ENCODE results near the gene POU2F1. TPM values are rescaled to one million over a fixed set of nuclear protein-coding genes. Genes with fewer than 3 reads are reported as not detected.

POU2F1 gene
- total and polyA plus RNA-seq, 4 experiments from 2014 or later = 5.7 to 22.9 (median 14.4) TPM

GRCh38 chr1:167433884-167434283, 213.2 kb downstream of the POU2F1 start:
- no peak for DNase-seq
- Histone ChIP-seq H3K27me3 (ENCODE audit: insufficient read depth, low read length) (no peaks in the 10 kb centered on the region), H3K4me1 (ENCODE audit: insufficient read depth, low read length) (peaks cover 74% of the 10 kb centered on the region), H3K4me3 (ENCODE audit: low read length in 2 of 2) (no peak overlapping the region), H3K36me3 (ENCODE audit: insufficient read depth, low read length) (peaks cover 77% of the 10 kb centered on the region), H3K27ac (ENCODE audit: low read depth, low read length) (no peak overlapping the region), H3K9me3 (ENCODE audit: control insufficient read depth in 1 of 2, low read length in 2 of 2) (no peaks in the 10 kb centered on the region)
- Mint-ChIP-seq H3K27ac (peak overlapping the region; percentile 48 to 88 (median 67)), H3K36me3 (peaks cover 59 to 87% of the 10 kb centered on the region in 2 donors), H3K4me3 (peak overlapping the region in 2 of 8 donors; percentile 39 to 42), H3K27me3 (no peaks in the 10 kb centered on the region), H3K9me3 (peaks cover 0 to 2% (median 0%) of the 10 kb centered on the region in 8 donors), H3K4me1 (peaks cover 45 to 74% (median 56%) of the 10 kb centered on the region in 4 donors)
- intact Hi-C loops (cut with micrococcal nuclease) = no loop called here
- POLR2A ChIA-PET (ENCODE audit: partially characterized antibody) = interaction anchor here (1.5 to 2.9 kb wide), 4 partner anchors 14 to 210 kb away, joined by 3 to 8 read pairs (median 4); no protein-coding TSS in a partner anchor
- CTCF ChIA-PET (ENCODE audit: partially characterized antibody) = interaction anchor here (1.0 to 3.0 kb wide), 5 partner anchors 9 to 107 kb away, joined by 3 to 13 read pairs (median 3); no protein-coding TSS in a partner anchor

DNA sequence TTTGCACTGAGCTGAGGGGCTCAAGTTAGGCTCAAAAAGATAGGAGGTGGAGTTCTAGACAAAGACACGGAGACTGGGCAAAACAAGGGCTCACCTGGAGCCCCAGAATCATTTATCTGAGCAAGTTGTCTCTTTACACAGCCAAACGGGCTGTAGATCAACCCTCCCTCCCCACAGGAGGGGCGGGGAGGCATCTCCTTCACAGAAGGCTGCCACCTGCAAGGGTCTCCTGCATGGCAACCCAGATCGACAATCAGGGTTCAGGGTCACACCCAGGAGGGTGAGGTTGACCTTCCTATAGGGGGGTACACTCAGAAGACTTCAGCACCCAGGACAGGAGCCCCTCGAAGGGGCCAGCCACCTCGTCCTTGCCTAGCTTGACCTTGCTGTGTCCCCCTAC, 213.6 kb downstream of the POU2F1 start:
- Histone ChIP-seq H3K9me3 (ENCODE audit: control insufficient read depth in 1 of 2, low read length in 2 of 2) (no peaks in the 10 kb centered on the region), H3K27me3 (ENCODE audit: insufficient read depth, low read length) (no peaks in the 10 kb centered on the region), H3K4me3 (ENCODE audit: low read length in 2 of 2) (no peak overlapping the region), H3K27ac (ENCODE audit: low read depth, low read length) (no peak overlapping the region), H3K36me3 (ENCODE audit: insufficient read depth, low read length) (peaks cover 82% of the 10 kb centered on the region), H3K4me1 (ENCODE audit: insufficient read depth, low read length) (peaks cover 76% of the 10 kb centered on the region)
- intact Hi-C loops (cut with micrococcal nuclease) = no loop called here
- ChIA-PET POLR2A (ENCODE audit: partially characterized antibody) (interaction anchor here (1.5 to 2.9 kb wide), 2 partner anchors 13 to 16 kb away, joined by 4 to 8 read pairs; no protein-coding TSS in a partner anchor), CTCF (ENCODE audit: partially characterized antibody) (interaction anchor here (1.0 to 3.0 kb wide), 5 partner anchors 9 to 106 kb away, joined by 3 to 13 read pairs (median 3); no protein-coding TSS in a partner anchor)
- DNase-seq = no peak
- Mint-ChIP-seq H3K27me3 (no peaks in the 10 kb centered on the region), H3K27ac (peak overlapping the region in 6 of 7 donors; percentile 29 to 88 (median 65)), H3K4me3 (no peak overlapping the region), H3K36me3 (peaks cover 59 to 89% of the 10 kb centered on the region in 2 donors), H3K9me3 (peaks cover 0 to 2% (median 0%) of the 10 kb centered on the region in 8 donors), H3K4me1 (peaks cover 45 to 74% (median 56%) of the 10 kb centered on the region in 4 donors)

GRCh38 chr1:167435484-167435883, 214.8 kb downstream of the POU2F1 start:
- intact Hi-C loops (cut with micrococcal nuclease) = no loop called here
- peaks cover 91% of the 10 kb centered on the region for H3K36me3 ChIP-seq (ENCODE audit: insufficient read depth, low read length)
- Mint-ChIP-seq H3K9me3 (peaks cover 0 to 6% (median 0%) of the 10 kb centered on the region in 8 donors), H3K4me3 (peak overlapping the region in 1 of 8 donors; percentile 45), H3K4me1 (peaks cover 40 to 74% (median 55%) of the 10 kb centered on the region in 4 donors), H3K36me3 (peaks cover 62 to 89% of the 10 kb centered on the region in 2 donors), H3K27me3 (no peaks in the 10 kb centered on the region), H3K27ac (peak overlapping the region; percentile 65 to 94 (median 91))
- POLR2A ChIA-PET (ENCODE audit: partially characterized antibody) = no interaction called here
- no peaks in the 10 kb centered on the region for H3K27me3 ChIP-seq (ENCODE audit: insufficient read depth, low read length)
- H3K4me3 ChIP-seq (ENCODE audit: low read length in 2 of 2) = no peak overlapping the region
- H3K4me1 ChIP-seq (ENCODE audit: insufficient read depth, low read length) = peaks cover 74% of the 10 kb centered on the region
- CTCF ChIA-PET (ENCODE audit: partially characterized antibody) = no interaction called here
- peak overlapping the region; percentile 7 for H3K27ac ChIP-seq (ENCODE audit: low read depth, low read length)
- no peak for DNase-seq
- no peaks in the 10 kb centered on the region for H3K9me3 ChIP-seq (ENCODE audit: control insufficient read depth in 1 of 2, low read length in 2 of 2)

GRCh38 chr1:167438171-167439138, 217.8 kb downstream of the POU2F1 start:
- Histone ChIP-seq H3K9me3 (ENCODE audit: control insufficient read depth in 1 of 2, low read length in 2 of 2) (no peaks in the 10 kb centered on the region), H3K4me1 (ENCODE audit: insufficient read depth, low read length) (peaks cover 92% of the 10 kb centered on the region), H3K4me3 (ENCODE audit: low read length in 2 of 2) (no peak overlapping the region), H3K27ac (ENCODE audit: low read depth, low read length) (peak overlapping the region; percentile 43), H3K36me3 (ENCODE audit: insufficient read depth, low read length) (peaks cover 80% of the 10 kb centered on the region), H3K27me3 (ENCODE audit: insufficient read depth, low read length) (no peaks in the 10 kb centered on the region)
- H3K36me3 Mint-ChIP-seq = peaks cover 49 to 82% of the 10 kb centered on the region in 2 donors
- peaks cover 0 to 6% (median 0%) of the 10 kb centered on the region in 8 donors for H3K9me3 Mint-ChIP-seq
- H3K4me3 Mint-ChIP-seq = peak overlapping the region in 7 of 8 donors; percentile 54 to 78 (median 74)
- peak overlapping the region; percentile 74 to 97 (median 93) for H3K27ac Mint-ChIP-seq
- no peaks in the 10 kb centered on the region for H3K27me3 Mint-ChIP-seq
- peak in 2 of 5 donors; percentile 31 to 42 for DNase-seq
- ChIA-PET CTCF (ENCODE audit: partially characterized antibody) (interaction anchor here (0.6 to 8.7 kb wide), 12 partner anchors 9 to 218 kb away, joined by 3 to 64 read pairs (median 3); partner anchors contain the start of gene CD247), POLR2A (ENCODE audit: partially characterized antibody) (interaction anchor here (0.5 to 8.4 kb wide), 14 partner anchors 8 to 78 kb away, joined by 3 to 87 read pairs (median 3); partner anchors contain the start of gene CD247)
- intact Hi-C loops (cut with micrococcal nuclease) = no loop called here
- H3K4me1 Mint-ChIP-seq = peaks cover 50 to 87% (median 68%) of the 10 kb centered on the region in 4 donors

DNA sequence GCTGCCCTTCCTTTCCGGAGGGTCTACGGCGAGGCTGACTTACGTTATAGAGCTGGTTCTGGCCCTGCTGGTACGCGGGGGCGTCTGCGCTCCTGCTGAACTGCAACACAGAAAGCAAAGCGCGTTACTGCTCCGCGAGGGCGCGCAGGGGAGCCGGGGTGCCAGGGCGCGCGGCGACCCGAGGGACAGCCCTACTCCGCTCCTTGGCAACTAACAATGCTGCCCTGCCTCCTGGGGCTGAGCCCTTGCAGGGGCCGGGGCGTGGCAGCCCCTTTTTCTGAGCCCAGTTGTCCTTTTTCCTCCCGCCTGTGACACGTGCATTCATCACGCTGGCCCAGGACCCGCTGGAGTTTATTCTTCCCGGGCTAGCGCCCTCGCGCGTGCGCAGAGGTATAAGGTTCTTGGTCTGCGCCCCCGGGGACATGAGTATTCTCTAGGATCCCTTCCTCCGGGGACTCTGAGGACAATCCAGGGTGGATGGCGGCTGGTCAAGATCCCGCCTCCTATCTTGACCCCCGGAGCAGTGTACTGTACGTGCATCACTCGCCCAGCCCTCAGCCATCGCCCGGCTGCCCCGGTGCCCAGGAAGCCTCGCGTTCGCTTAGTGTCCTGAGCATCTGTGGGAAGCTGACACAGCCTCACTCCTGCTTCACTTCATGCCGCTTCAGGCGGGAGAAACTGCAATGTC, 218.8 kb downstream of the POU2F1 start:
- H3K36me3 ChIP-seq (ENCODE audit: insufficient read depth, low read length) = peaks cover 76% of the 10 kb centered on the region
- H3K27ac ChIP-seq (ENCODE audit: low read depth, low read length) = peak overlapping the region; percentile 43
- H3K4me3 ChIP-seq (ENCODE audit: low read length in 2 of 2) = no peak overlapping the region
- peaks cover 84% of the 10 kb centered on the region for H3K4me1 ChIP-seq (ENCODE audit: insufficient read depth, low read length)
- ChIA-PET POLR2A (ENCODE audit: partially characterized antibody) (interaction anchor here (0.7 to 8.4 kb wide), 7 partner anchors 8 to 78 kb away, joined by 3 to 87 read pairs (median 3); partner anchors contain the start of gene CD247), CTCF (ENCODE audit: partially characterized antibody) (interaction anchor here (1.0 to 8.7 kb wide), 8 partner anchors 8 to 94 kb away, joined by 3 to 64 read pairs (median 8); partner anchors contain the start of gene CD247)
- DNase-seq = no peak
- peak overlapping the region in 3 of 8 donors; percentile 35 to 74 (median 72) for H3K4me3 Mint-ChIP-seq
- peak overlapping the region; percentile 79 to 94 (median 87) for H3K27ac Mint-ChIP-seq
- intact Hi-C loops (cut with micrococcal nuclease) = no loop called here
- H3K9me3 Mint-ChIP-seq = peaks cover 0 to 6% (median 0%) of the 10 kb centered on the region in 8 donors
- H3K27me3 ChIP-seq (ENCODE audit: insufficient read depth, low read length) = no peaks in the 10 kb centered on the region
- H3K36me3 Mint-ChIP-seq = peaks cover 47 to 82% of the 10 kb centered on the region in 2 donors
- H3K9me3 ChIP-seq (ENCODE audit: control insufficient read depth in 1 of 2, low read length in 2 of 2) = no peaks in the 10 kb centered on the region
- H3K4me1 Mint-ChIP-seq = peaks cover 53 to 90% (median 69%) of the 10 kb centered on the region in 4 donors
- H3K27me3 Mint-ChIP-seq = no peaks in the 10 kb centered on the region

DNA sequence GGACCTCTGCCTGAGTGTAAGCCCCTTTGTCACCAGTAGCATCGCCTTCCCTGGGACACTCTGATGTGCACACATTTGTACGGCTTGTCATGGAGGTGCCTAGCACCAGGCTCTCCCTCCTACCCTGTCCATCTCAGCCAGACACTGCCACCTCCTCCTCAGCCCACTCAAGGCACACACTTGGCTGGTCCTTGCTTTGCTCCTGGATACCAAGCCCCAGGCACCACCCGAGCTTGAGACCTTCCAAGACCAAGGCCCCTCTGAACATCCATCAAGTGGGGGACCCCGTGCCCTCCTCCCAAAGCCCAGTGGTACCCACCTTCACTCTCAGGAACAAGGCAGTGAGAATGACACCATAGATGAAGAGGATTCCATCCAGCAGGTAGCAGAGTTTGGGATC, 219.7 kb downstream of the POU2F1 start:
- intact Hi-C loops (cut with micrococcal nuclease) = no loop called here
- ChIA-PET POLR2A (ENCODE audit: partially characterized antibody) (interaction anchor here (3.1 to 8.4 kb wide), 2 partner anchors 15 to 77 kb away, joined by 17 to 87 read pairs; partner anchors contain the start of gene CD247), CTCF (ENCODE audit: partially characterized antibody) (interaction anchor here (0.8 to 8.7 kb wide), 11 partner anchors 9 to 220 kb away, joined by 3 to 64 read pairs (median 9); partner anchors contain the start of gene CD247)
- no peaks in the 10 kb centered on the region for H3K27me3 Mint-ChIP-seq
- no peak overlapping the region for H3K27ac ChIP-seq (ENCODE audit: low read depth, low read length)
- no peak overlapping the region for H3K4me3 ChIP-seq (ENCODE audit: low read length in 2 of 2)
- peak overlapping the region in 1 of 8 donors; percentile 23 for H3K4me3 Mint-ChIP-seq
- peaks cover 73% of the 10 kb centered on the region for H3K36me3 ChIP-seq (ENCODE audit: insufficient read depth, low read length)
- peaks cover 55 to 94% (median 73%) of the 10 kb centered on the region in 4 donors for H3K4me1 Mint-ChIP-seq
- H3K9me3 ChIP-seq (ENCODE audit: control insufficient read depth in 1 of 2, low read length in 2 of 2) = no peaks in the 10 kb centered on the region
- H3K9me3 Mint-ChIP-seq = peaks cover 0 to 6% (median 0%) of the 10 kb centered on the region in 8 donors
- H3K4me1 ChIP-seq (ENCODE audit: insufficient read depth, low read length) = peaks cover 82% of the 10 kb centered on the region
- no peak for DNase-seq
- peak overlapping the region; percentile 80 to 94 (median 87) for H3K27ac Mint-ChIP-seq
- peaks cover 45 to 81% of the 10 kb centered on the region in 2 donors for H3K36me3 Mint-ChIP-seq
- no peaks in the 10 kb centered on the region for H3K27me3 ChIP-seq (ENCODE audit: insufficient read depth, low read length)

All from CD4-positive, alpha-beta memory T cell (primary cell).